EH (cell line): ENCODE results near the gene DLG2.

Experiments
- DNase-seq: peaks from one replicate; pipeline ENCODE4 v3.0.0-alpha.2; 2015; ENCODE audit warnings: low read depth

DLG2 gene

GRCh38 chr11:84775503-84775902, 851.6 kb downstream of the DLG2 start:
- DNase-seq, result no peak

- DNase-seq, result no peak
Observed at GRCh38 chr11:84763931-84764330, 863.2 kb downstream of the DLG2 start.

- DNase-seq, result no peak
Observed at GRCh38 chr11:84757711-84758110, 869.4 kb downstream of the DLG2 start.

- DNase-seq, result no peak
Observed at GRCh38 chr11:84751371-84751770, 875.8 kb downstream of the DLG2 start.

GRCh38 chr11:84747871-84748270, 879.3 kb downstream of the DLG2 start:
- DNase-seq, result no peak

- DNase-seq, result no peak
Observed at GRCh38 chr11:84740050-84740449, 887.1 kb downstream of the DLG2 start.

GRCh38 chr11:84724256-84724655, 902.9 kb downstream of the DLG2 start:
- no peak for DNase-seq

GRCh38 chr11:84722583-84723108, 904.5 kb downstream of the DLG2 start:
- DNase-seq, result no peak

GRCh38 chr11:84721561-84721961, 905.6 kb downstream of the DLG2 start:
- DNase-seq, result no peak

GRCh38 chr11:84720706-84721402, 906.3 kb downstream of the DLG2 start:
- DNase-seq, result peak; percentile 3

GRCh38 chr11:84719935-84720577, 907.1 kb downstream of the DLG2 start:
- no peak for DNase-seq

- peak; percentile 12 for DNase-seq
Observed at GRCh38 chr11:84714316-84714780, 912.8 kb downstream of the DLG2 start.

- no peak for DNase-seq
Observed at GRCh38 chr11:84691830-84692229, 935.3 kb downstream of the DLG2 start.

- no peak for DNase-seq
Observed at GRCh38 chr11:84687433-84687832, 939.7 kb downstream of the DLG2 start.

GRCh38 chr11:84686716-84687115, 940.4 kb downstream of the DLG2 start:
- no peak for DNase-seq

- no peak for DNase-seq
Observed at GRCh38 chr11:84685976-84686375, 941.2 kb downstream of the DLG2 start.

GRCh38 chr11:84685149-84685548, 942.0 kb downstream of the DLG2 start:
- DNase-seq, result no peak

GRCh38 chr11:84681456-84681855, 945.7 kb downstream of the DLG2 start:
- DNase-seq, result no peak

GRCh38 chr11:84675396-84676025, 951.6 kb downstream of the DLG2 start:
- DNase-seq, result no peak

GRCh38 chr11:84673753-84674152, 953.4 kb downstream of the DLG2 start:
- no peak for DNase-seq

GRCh38 chr11:84671325-84671999, 955.7 kb downstream of the DLG2 start:
- DNase-seq, result no peak

- no peak for DNase-seq
Observed at GRCh38 chr11:84663731-84664130, 963.4 kb downstream of the DLG2 start.
